ENCODE measurements around the gene UBE3C. TPM values are rescaled to one million over a fixed set of nuclear protein-coding genes. Genes with fewer than 3 reads are reported as not detected.
A peak's percentile ranks its signal among the peaks of the same experiment; 100 is the strongest.

UBE3C gene
- total and polyA plus RNA-seq, 8 donors, result 13.5 to 162 (median 64.8) TPM

GRCh38 chr7:157177333-157177982 is 38.7 kb downstream of the UBE3C start:
- Histone ChIP-seq H3K9me3 (no peaks in the 10 kb centered on the region), H3K27me3 (no peaks in the 10 kb centered on the region), H3K4me3 (no peak overlapping the region), H3K27ac (no peak overlapping the region), H3K4me1 (no peaks in the 10 kb centered on the region), H3K36me3 (peaks cover 44 to 100% (median 99%) of the 10 kb centered on the region in 4 donors)
- intact Hi-C loops (cut with DNase I; ENCODE audit: low total_unique reads), result no loop called here
- DNase-seq, result no peak
- TF ChIP-seq CTCF (IDR thresholded peaks at IDR 0.05) (no peak), POLR2AphosphoS5 (IDR thresholded peaks at IDR 0.05) (no peak), EP300 (IDR thresholded peaks at IDR 0.05) (no peak), POLR2A (IDR thresholded peaks at IDR 0.05) (no peak)
- 83 to 90% (median 89%) methylated on average over 18 of the region's 18 CpGs for WGBS, 5 donors

GRCh38 chr7:157177983-157178381 is 39.3 kb downstream of the UBE3C start:
- peaks cover 46 to 100% (median 99%) of the 10 kb centered on the region in 4 donors for H3K36me3 ChIP-seq
- no peak overlapping the region for H3K27ac ChIP-seq
- H3K9me3 ChIP-seq, result no peaks in the 10 kb centered on the region
- TF ChIP-seq CTCF (IDR thresholded peaks at IDR 0.05) (no peak), POLR2A (IDR thresholded peaks at IDR 0.05) (no peak), EP300 (IDR thresholded peaks at IDR 0.05) (no peak), POLR2AphosphoS5 (IDR thresholded peaks at IDR 0.05) (no peak)
- intact Hi-C loops (cut with DNase I; ENCODE audit: low total_unique reads), result no loop called here
- no peaks in the 10 kb centered on the region for H3K27me3 ChIP-seq
- no peak overlapping the region for H3K4me3 ChIP-seq
- 80 to 92% (median 89%) methylated on average over 7 of the region's 7 CpGs for WGBS, 5 donors
- no peak for DNase-seq
- H3K4me1 ChIP-seq, result no peaks in the 10 kb centered on the region

- intact Hi-C loops (cut with DNase I; ENCODE audit: low total_unique reads), result no loop called here
- H3K36me3 ChIP-seq, result peaks cover 65 to 100% (median 100%) of the 10 kb centered on the region in 4 donors
- 92 to 95% (median 94%) methylated on average over 15 of the region's 15 CpGs for WGBS, 5 donors
These were observed 45.1 kb downstream of the UBE3C start for GRCh38 chr7:157183832-157184231.

GRCh38 chr7:157188091-157188665 is 49.5 kb downstream of the UBE3C start:
- WGBS, 5 donors, result 88 to 90% (median 89%) methylated on average over 8 of the region's 8 CpGs
- H3K27ac ChIP-seq, result no peak overlapping the region
- H3K4me3 ChIP-seq, result no peak overlapping the region
- peak in 1 of 2 donors; percentile 7 for DNase-seq
- H3K27me3 ChIP-seq, result no peaks in the 10 kb centered on the region
- H3K36me3 ChIP-seq, result peaks cover 65 to 100% (median 100%) of the 10 kb centered on the region in 4 donors
- TF ChIP-seq EP300 (IDR thresholded peaks at IDR 0.05) (no peak), POLR2A (IDR thresholded peaks at IDR 0.05) (no peak), POLR2AphosphoS5 (IDR thresholded peaks at IDR 0.05) (no peak), CTCF (IDR thresholded peaks at IDR 0.05) (no peak)
- H3K9me3 ChIP-seq, result no peaks in the 10 kb centered on the region
- no peaks in the 10 kb centered on the region for H3K4me1 ChIP-seq
- intact Hi-C loops (cut with DNase I; ENCODE audit: low total_unique reads), result no loop called here

More at GRCh38 chr7:157183832-157184231, 45.1 kb downstream of the UBE3C start:
- no peak for DNase-seq
- no peak overlapping the region for H3K27ac ChIP-seq
- H3K27me3 ChIP-seq, result no peaks in the 10 kb centered on the region
- no peak overlapping the region for H3K4me3 ChIP-seq
- TF ChIP-seq POLR2AphosphoS5 (IDR thresholded peaks at IDR 0.05), result no peak
- H3K4me1 ChIP-seq, result no peaks in the 10 kb centered on the region
- no peaks in the 10 kb centered on the region for H3K9me3 ChIP-seq

GRCh38 chr7:157189405-157189804 is 50.7 kb downstream of the UBE3C start:
- no peak for DNase-seq
- TF ChIP-seq EP300 (IDR thresholded peaks at IDR 0.05) (no peak), POLR2A (IDR thresholded peaks at IDR 0.05) (no peak), CTCF (IDR thresholded peaks at IDR 0.05) (no peak), POLR2AphosphoS5 (IDR thresholded peaks at IDR 0.05) (no peak)
- H3K4me3 ChIP-seq, result no peak overlapping the region
- H3K36me3 ChIP-seq, result peaks cover 53 to 98% (median 97%) of the 10 kb centered on the region in 4 donors
- H3K9me3 ChIP-seq, result no peaks in the 10 kb centered on the region
- WGBS, 5 donors, result 90 to 97% (median 95%) methylated on average over 6 of the region's 6 CpGs
- H3K4me1 ChIP-seq, result no peaks in the 10 kb centered on the region
- H3K27me3 ChIP-seq, result no peaks in the 10 kb centered on the region
- intact Hi-C loops (cut with DNase I; ENCODE audit: low total_unique reads), result no loop called here
- H3K27ac ChIP-seq, result no peak overlapping the region
